Measurements from ENCODE around the gene FILIP1. TPM values are rescaled to one million over a fixed set of nuclear protein-coding genes. Genes with fewer than 3 reads are reported as not detected.

FILIP1 gene
- total and polyA plus RNA-seq, 8 donors: 0.31 to 29.8 (median 5.7) TPM

DNA sequence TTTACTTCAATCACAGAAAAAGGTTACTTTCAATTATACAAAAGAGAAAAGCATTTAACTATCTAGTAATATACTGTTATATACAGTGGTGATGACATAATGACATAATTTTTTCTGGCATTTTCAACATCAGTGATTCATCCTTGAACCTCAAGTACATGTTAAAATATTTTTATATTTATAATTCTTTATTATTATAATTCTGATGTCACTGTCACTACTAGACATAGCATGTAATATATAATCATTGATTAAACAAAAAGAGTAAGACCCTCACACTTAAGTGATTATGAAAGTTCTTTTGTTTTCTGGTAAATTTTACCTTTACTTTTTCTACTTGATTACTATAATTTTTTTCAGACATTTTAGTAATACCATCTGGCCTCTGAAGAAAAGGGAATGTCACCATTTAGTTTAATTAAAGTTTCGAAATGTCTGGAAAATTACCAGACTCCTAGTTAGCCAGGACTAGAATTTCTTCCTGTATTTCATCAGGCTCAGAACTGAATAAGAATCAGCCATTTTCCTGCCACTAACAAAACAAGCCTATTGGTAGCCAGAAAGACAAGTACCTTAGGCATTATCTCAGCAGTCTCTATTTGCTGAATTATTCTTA, 71.5 kb downstream of the FILIP1 start:
- Histone ChIP-seq H3K4me1 (peaks cover 0 to 6% (median 0%) of the 10 kb centered on the region in 4 donors), H3K27ac (no peak overlapping the region), H3K36me3 (no peaks in the 10 kb centered on the region), H3K9me3 (no peaks in the 10 kb centered on the region), H3K4me3 (no peak overlapping the region), H3K27me3 (no peaks in the 10 kb centered on the region)
- no peak for DNase-seq
- TF ChIP-seq, protein P1, sequence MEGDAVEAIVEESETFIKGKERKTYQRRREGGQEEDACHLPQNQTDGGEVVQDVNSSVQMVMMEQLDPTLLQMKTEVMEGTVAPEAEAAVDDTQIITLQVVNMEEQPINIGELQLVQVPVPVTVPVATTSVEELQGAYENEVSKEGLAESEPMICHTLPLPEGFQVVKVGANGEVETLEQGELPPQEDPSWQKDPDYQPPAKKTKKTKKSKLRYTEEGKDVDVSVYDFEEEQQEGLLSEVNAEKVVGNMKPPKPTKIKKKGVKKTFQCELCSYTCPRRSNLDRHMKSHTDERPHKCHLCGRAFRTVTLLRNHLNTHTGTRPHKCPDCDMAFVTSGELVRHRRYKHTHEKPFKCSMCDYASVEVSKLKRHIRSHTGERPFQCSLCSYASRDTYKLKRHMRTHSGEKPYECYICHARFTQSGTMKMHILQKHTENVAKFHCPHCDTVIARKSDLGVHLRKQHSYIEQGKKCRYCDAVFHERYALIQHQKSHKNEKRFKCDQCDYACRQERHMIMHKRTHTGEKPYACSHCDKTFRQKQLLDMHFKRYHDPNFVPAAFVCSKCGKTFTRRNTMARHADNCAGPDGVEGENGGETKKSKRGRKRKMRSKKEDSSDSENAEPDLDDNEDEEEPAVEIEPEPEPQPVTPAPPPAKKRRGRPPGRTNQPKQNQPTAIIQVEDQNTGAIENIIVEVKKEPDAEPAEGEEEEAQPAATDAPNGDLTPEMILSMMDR (IDR thresholded peaks at IDR 0.05): no peak
- TF ChIP-seq EP300 (IDR thresholded peaks at IDR 0.05): no peak
- no peak for TF ChIP-seq POLR2AphosphoS5 (IDR thresholded peaks at IDR 0.05)
- TF ChIP-seq POLR2A (IDR thresholded peaks at IDR 0.05): no peak
- WGBS, 5 donors: 48 to 79% (median 68%) methylated on average over 1 of the region's 1 CpG
- intact Hi-C loops (cut with DNase I; ENCODE audit: low total_unique reads): no loop called here

DNA sequence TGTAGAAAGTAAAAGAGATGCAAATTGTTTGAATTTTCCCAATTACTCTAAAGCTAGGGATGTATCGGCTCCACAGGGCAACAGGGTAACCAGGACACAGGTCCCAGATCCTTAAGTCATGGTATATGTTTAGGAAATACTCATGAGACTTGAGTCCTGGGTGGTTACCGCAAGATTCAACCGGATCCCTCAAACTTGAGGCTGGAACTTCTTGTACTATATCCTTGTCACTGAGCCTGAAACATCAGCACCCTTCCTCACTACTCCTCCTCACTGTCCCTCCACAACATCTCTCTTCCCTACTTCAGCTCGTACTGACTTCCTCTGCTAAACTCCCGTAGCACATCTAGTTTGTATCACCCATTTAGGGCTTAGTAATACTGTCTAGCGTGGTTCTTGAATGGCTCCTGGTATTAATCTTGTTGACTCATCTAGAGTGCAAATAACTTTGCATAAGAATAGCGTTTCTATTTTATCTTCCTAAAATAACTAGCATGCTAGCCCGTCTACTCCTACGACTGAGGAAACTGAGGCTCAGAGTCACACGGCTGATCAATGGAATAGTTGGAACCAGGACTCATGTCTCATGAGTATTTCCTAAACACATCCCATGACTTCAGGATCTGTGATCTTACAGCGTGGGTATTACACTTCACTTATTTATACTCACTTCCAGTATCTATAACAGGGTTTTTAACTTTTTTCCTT, 72.1 kb downstream of the FILIP1 start:
- intact Hi-C loops (cut with DNase I; ENCODE audit: low total_unique reads): no loop called here
- no peak overlapping the region for H3K4me3 ChIP-seq
- no peaks in the 10 kb centered on the region for H3K27me3 ChIP-seq
- no peak overlapping the region for H3K27ac ChIP-seq
- peaks cover 0 to 6% (median 0%) of the 10 kb centered on the region in 4 donors for H3K4me1 ChIP-seq
- no peaks in the 10 kb centered on the region for H3K9me3 ChIP-seq
- DNase-seq: no peak
- WGBS, 5 donors: 57 to 74% (median 71%) methylated on average over 11 of the region's 11 CpGs
- no peaks in the 10 kb centered on the region for H3K36me3 ChIP-seq
- TF ChIP-seq POLR2AphosphoS5 (IDR thresholded peaks at IDR 0.05) (no peak), EP300 (IDR thresholded peaks at IDR 0.05) (no peak), POLR2A (IDR thresholded peaks at IDR 0.05) (no peak)
- TF ChIP-seq, protein P1 (IDR thresholded peaks at IDR 0.05): no peak

DNA sequence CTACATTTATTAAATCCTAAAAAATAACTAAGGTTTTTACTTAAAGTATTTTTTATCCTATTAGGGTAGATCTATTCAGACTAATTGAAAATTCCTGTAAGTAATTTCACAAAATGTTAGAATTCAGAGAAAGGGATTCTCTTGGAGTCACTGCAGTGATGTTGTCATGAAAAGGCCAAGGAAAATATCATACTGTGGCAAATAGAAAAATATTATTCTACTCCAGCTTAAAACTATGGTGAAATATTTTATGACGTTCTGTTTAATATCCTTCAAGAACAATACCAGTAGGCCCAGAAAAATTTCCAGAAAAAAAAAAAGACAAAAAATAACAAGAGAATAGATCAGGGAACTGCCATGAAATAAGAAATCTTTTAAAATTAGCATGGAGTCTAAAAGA, 73.6 kb downstream of the FILIP1 start:
- H3K4me1 ChIP-seq: peaks cover 0 to 10% (median 0%) of the 10 kb centered on the region in 4 donors
- no peaks in the 10 kb centered on the region for H3K36me3 ChIP-seq
- TF ChIP-seq POLR2A (IDR thresholded peaks at IDR 0.05): no peak
- no peak for DNase-seq
- WGBS, 5 donors: 74 to 93% (median 89%) methylated on average over 1 of the region's 1 CpG
- intact Hi-C loops (cut with DNase I; ENCODE audit: low total_unique reads): no loop called here
- no peak overlapping the region for H3K4me3 ChIP-seq
- H3K27me3 ChIP-seq: no peaks in the 10 kb centered on the region
- H3K27ac ChIP-seq: no peak overlapping the region
- no peaks in the 10 kb centered on the region for H3K9me3 ChIP-seq

DNA sequence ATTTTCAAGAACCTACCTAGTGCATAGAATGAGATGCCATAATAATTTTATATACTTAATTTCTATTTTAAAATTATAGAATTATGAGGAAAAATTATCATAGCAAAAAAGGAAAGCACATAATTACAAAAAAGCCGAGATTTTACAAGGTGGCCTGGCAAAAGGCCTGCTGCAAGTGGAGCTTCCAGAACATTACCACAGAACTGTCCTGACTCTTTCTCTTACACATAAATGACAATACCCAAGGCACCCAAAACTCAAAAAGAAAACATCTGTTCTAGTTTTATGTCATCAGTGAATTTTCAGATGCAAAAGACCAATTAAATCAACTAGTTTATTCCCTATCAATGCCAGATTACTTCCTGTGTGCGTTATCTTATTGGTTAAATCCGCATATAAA, 74.2 kb downstream of the FILIP1 start:
- Histone ChIP-seq H3K27me3 (no peaks in the 10 kb centered on the region), H3K36me3 (no peaks in the 10 kb centered on the region), H3K4me3 (no peak overlapping the region), H3K9me3 (no peaks in the 10 kb centered on the region), H3K4me1 (peaks cover 0 to 14% (median 2%) of the 10 kb centered on the region in 4 donors), H3K27ac (no peak overlapping the region)
- TF ChIP-seq POLR2A (IDR thresholded peaks at IDR 0.05) (no peak), POLR2AphosphoS5 (IDR thresholded peaks at IDR 0.05) (no peak)
- intact Hi-C loops (cut with DNase I; ENCODE audit: low total_unique reads): no loop called here
- no peak for DNase-seq
- WGBS, 5 donors: 92 to 96% (median 94%) methylated on average over 3 of the region's 3 CpGs

DNA sequence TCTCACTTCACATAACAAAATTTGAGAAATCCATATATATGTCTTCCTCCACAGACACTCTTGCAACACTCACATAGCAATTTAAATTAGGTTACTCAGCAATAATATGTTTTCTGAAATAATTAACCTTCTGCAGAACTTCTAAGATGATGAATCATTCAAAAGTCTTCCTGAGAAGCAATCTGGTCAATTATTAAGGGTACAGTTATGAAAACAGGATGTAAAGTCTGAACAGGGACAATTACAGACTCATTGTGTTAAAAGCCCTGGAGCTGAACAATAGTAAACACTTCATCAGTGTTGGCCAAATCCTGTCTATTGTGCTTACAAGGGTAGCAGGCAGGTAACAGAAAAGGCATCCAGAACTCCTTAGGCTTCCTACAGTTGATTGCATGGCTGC, 75.4 kb downstream of the FILIP1 start:
- intact Hi-C loops (cut with DNase I; ENCODE audit: low total_unique reads): no loop called here
- Histone ChIP-seq H3K9me3 (no peaks in the 10 kb centered on the region), H3K4me1 (peaks cover 8 to 26% (median 12%) of the 10 kb centered on the region in 4 donors), H3K36me3 (no peaks in the 10 kb centered on the region), H3K27ac (no peak overlapping the region), H3K27me3 (no peaks in the 10 kb centered on the region), H3K4me3 (no peak overlapping the region)
- DNase-seq: no peak
- TF ChIP-seq POLR2A (IDR thresholded peaks at IDR 0.05): no peak
- TF ChIP-seq, protein P1 (IDR thresholded peaks at IDR 0.05): no peak
- TF ChIP-seq POLR2AphosphoS5 (IDR thresholded peaks at IDR 0.05): no peak
- no peak for TF ChIP-seq EP300 (IDR thresholded peaks at IDR 0.05)

Measured in stomach (tissue), 9 donors.